Pancreas (tissue), 10 donors: ENCODE measurements around the gene PARD3B. TPM values are rescaled to one million over a fixed set of nuclear protein-coding genes. Genes with fewer than 3 reads are reported as not detected.

Source experiments
- ATAC-seq, 4 donors: fragments of 200-7000 bp; cut with Tn5 transposase; one replicate each; pipeline versions ENCODE4 v1.8.0 to v1.9.1; 2020; ENCODE audit warnings: mild to moderate bottlenecking in 4 of 4, moderate library complexity in 4 of 4
- DNase-seq, 6 donors: peaks; one replicate each; pipeline ENCODE4 v3.0.0-alpha.2; 2020
- FAIRE-seq: peaks from 2 replicates; lab custom pipeline; 2012; peaks lifted over from hg19 to GRCh38; lab: Jason Lieb, UNC
- H3K27ac ChIP-seq, 4 donors: fragments of 200-600 bp; sonication (generic); 1 replicate in 3 of 4; 2 replicates in 1 of 4; pipeline versions ENCODE4 v1.5.0 to v1.8.0; 2020
- H3K27me3 ChIP-seq, 4 donors: fragments of 200-600 bp; one replicate each; pipeline ENCODE4 v1.8.0; 2021
- H3K36me3 ChIP-seq, 3 donors: fragments of 200-600 bp; sonication (generic) in 1 of 3; one replicate each; pipeline versions ENCODE4 v1.5.0 to v1.8.0; 2020 to 2021
- H3K4me1 ChIP-seq, 3 donors: fragments of 200-600 bp; one replicate each; pipeline ENCODE4 v1.8.0; 2021
- H3K4me3 ChIP-seq, 4 donors: fragments of 200-600 bp; sonication (generic) in 2 of 4; one replicate each; pipeline versions ENCODE4 v1.5.0 to v1.8.0; 2020 to 2021
- H3K9me3 ChIP-seq, 4 donors: fragments of 200-600 bp; one replicate each; pipeline ENCODE4 v1.8.0; 2021
- WGBS, 2 donors: extraction: QIAGEN DNeasy Blood & Tissue Kit; methylation state at CpG; one replicate each; pipeline ENCODE4 v1.1.7; 2013; 5-methylcytosine and 5-hydroxymethylcytosine counted together
- intact Hi-C, 3 donors: fragments of 100-400 bp; cut with DNase I; formaldehyde crosslinking; loops; one replicate each; pipeline versions ENCODE4 v1.11.1 to v1.14.2; 2022
- polyA plus RNA-seq, 2 donors: library from polyadenylated mRNA; stranded (reverse); fragments of 200-250 nt; gene quantifications; one replicate each; pipeline ENCODE4 v1.2.3, GENCODE V29; 2013
- total RNA-seq, 6 donors: library from RNA; stranded (reverse); fragmentation: NEBNext Ultra II Directional in 4 of 6; extraction: Animal tissue kit (Norgen Biotek cat#: 25700) in 4 of 6; gene quantifications; one replicate each; pipeline versions ENCODE4 v1.2.1 to v1.2.4, GENCODE V29; 2021 to 2023
- TF ChIP-seq, protein P1 (sequence below), 4 donors: fragments of 200-600 bp; sonication (generic) in 3 of 4; IDR thresholded peaks; one replicate each; pipeline versions ENCODE4 v1.5.0 to v1.8.0; 2021; ENCODE audit warnings: antibody characterized with exemption in 4 of 4
- donor health status: healthy with polysubstance abuse.
- donor health status: DM: no; HTN: no; CAD: no; lungs with moderate emphysema.
- donor health status: DM: no; HTN: no; CAD: no.
- donor health status: control.
- donor health status: control.
- donor health status: Bipolar disorder and iron deficiency.
- donor health status: DM: yes; HTN: yes; CAD: no.
- donor health status: DM: no; HTN: no; CAD: no.
- donor health status: DM: no; HTN: no; CAD: no.
- donor health status: DM: yes; HTN: yes; CAD: no.

PARD3B gene
- total and polyA plus RNA-seq, 8 donors = 2.8 to 21.5 (median 12.7) TPM

DNA sequence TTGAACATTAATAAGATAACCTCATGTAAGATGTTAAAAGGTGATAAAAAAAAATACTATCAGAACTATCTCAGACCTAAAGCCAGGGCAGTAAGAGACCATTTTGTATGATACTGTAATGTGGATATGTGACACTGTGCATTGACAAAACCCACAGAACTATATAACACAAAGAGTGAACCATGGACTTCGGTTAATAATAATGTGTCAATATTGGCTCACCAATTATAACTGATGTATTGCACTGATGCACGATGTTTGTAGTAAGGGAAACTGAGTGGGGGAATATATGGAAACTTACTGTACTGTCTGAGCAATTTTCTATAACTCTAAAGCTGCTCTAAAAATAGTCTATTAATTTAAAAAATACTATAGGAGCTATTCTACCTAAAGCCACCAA lies 40.7 kb upstream of the PARD3B start:
- Histone ChIP-seq H3K9me3 (no peaks in the 10 kb centered on the region), H3K4me1 (peaks cover 0 to 4% (median 0%) of the 10 kb centered on the region in 3 donors), H3K27me3 (no peaks in the 10 kb centered on the region), H3K4me3 (no peak overlapping the region), H3K27ac (no peak overlapping the region), H3K36me3 (no peaks in the 10 kb centered on the region)
- TF ChIP-seq, protein P1, sequence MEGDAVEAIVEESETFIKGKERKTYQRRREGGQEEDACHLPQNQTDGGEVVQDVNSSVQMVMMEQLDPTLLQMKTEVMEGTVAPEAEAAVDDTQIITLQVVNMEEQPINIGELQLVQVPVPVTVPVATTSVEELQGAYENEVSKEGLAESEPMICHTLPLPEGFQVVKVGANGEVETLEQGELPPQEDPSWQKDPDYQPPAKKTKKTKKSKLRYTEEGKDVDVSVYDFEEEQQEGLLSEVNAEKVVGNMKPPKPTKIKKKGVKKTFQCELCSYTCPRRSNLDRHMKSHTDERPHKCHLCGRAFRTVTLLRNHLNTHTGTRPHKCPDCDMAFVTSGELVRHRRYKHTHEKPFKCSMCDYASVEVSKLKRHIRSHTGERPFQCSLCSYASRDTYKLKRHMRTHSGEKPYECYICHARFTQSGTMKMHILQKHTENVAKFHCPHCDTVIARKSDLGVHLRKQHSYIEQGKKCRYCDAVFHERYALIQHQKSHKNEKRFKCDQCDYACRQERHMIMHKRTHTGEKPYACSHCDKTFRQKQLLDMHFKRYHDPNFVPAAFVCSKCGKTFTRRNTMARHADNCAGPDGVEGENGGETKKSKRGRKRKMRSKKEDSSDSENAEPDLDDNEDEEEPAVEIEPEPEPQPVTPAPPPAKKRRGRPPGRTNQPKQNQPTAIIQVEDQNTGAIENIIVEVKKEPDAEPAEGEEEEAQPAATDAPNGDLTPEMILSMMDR (IDR thresholded peaks at IDR 0.05) = no peak
- intact Hi-C loops = no loop called here
- ATAC-seq (no peak), FAIRE-seq (no peak), DNase-seq (no peak)
- 66 to 69% methylated on average over 2 of the region's 2 CpGs for WGBS, 2 donors

DNA sequence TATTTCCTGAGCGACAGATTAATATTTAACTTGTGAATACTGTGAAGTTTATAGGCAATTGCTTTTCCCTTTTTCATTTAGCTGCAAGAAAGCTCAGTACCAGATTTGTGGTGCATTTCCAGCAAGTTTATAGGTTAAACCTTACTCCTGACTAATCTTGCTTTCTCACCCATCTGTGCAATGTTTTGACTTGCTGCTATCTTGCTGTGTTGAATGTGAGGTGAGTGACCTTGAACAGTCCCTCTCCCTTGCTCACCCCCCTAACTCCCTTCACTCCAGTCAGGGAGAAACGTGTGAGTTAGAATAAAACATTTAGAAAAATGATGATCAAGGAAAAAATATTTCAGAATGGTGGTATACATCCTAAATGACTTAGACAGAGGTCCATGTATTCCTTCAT lies 39.8 kb upstream of the PARD3B start:
- Histone ChIP-seq H3K9me3 (no peaks in the 10 kb centered on the region), H3K36me3 (no peaks in the 10 kb centered on the region), H3K27me3 (no peaks in the 10 kb centered on the region), H3K4me1 (peaks cover 0 to 4% (median 0%) of the 10 kb centered on the region in 3 donors), H3K27ac (no peak overlapping the region), H3K4me3 (no peak overlapping the region)
- DNase-seq (no peak), ATAC-seq (no peak), FAIRE-seq (no peak)
- TF ChIP-seq, protein P1 (IDR thresholded peaks at IDR 0.05) = no peak
- intact Hi-C loops = no loop called here
- 19 to 22% methylated on average over 2 of the region's 2 CpGs for WGBS, 2 donors

DNA sequence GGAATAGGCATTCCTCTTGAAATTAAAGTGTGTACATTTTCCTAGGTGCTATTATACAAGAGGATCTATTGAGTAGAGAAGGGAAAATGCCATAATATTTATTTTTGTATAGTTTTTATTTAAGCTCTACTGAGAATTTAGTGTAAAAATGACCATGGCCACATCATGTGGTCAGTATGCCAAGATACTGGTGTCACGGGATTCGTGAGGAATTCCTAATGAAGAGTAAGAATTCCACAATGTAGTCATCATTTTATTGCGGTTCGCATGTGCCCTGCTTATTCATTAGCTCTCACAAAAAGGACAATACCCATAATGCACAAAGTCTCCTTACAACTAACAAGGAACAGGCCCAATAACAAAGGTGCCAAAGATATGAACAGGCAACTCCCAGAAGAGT lies 39.3 kb upstream of the PARD3B start:
- no peak for DNase-seq
- Histone ChIP-seq H3K27me3 (no peaks in the 10 kb centered on the region), H3K4me3 (no peak overlapping the region), H3K36me3 (no peaks in the 10 kb centered on the region), H3K4me1 (peaks cover 0 to 4% (median 0%) of the 10 kb centered on the region in 3 donors), H3K27ac (no peak overlapping the region), H3K9me3 (no peaks in the 10 kb centered on the region)
- intact Hi-C loops = no loop called here
- TF ChIP-seq, protein P1 (IDR thresholded peaks at IDR 0.05) = no peak
- no peak for ATAC-seq
- WGBS, 2 donors = 66 to 67% methylated on average over 4 of the region's 4 CpGs
- FAIRE-seq = no peak

DNA sequence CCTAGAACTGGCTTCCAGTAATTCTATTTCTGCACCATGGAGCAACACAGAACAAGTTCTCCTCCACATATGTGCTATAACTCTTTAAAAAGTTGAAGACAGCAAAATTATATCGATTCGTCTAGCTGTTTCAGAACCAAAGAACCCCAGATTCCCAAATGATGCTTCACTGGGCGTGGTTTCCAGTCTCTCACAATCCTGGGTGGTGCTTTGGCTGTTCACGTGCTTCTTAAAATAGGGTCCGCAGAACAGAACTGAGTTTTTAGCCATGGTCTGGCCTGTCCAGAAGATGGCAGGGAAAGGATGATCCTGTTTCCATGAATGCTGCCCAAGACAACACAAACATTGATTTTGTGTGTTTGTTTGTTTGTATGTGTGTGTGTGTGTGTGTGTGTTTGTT lies 37.6 kb upstream of the PARD3B start:
- Histone ChIP-seq H3K27ac (no peak overlapping the region), H3K9me3 (no peaks in the 10 kb centered on the region), H3K27me3 (no peaks in the 10 kb centered on the region), H3K4me1 (peaks cover 0 to 4% (median 0%) of the 10 kb centered on the region in 3 donors), H3K4me3 (no peak overlapping the region), H3K36me3 (no peaks in the 10 kb centered on the region)
- TF ChIP-seq, protein P1 (IDR thresholded peaks at IDR 0.05) = no peak
- FAIRE-seq (no peak), DNase-seq (no peak), ATAC-seq (no peak)
- WGBS, 2 donors = 88 to 91% methylated on average over 5 of the region's 5 CpGs
- intact Hi-C loops = no loop called here

DNA sequence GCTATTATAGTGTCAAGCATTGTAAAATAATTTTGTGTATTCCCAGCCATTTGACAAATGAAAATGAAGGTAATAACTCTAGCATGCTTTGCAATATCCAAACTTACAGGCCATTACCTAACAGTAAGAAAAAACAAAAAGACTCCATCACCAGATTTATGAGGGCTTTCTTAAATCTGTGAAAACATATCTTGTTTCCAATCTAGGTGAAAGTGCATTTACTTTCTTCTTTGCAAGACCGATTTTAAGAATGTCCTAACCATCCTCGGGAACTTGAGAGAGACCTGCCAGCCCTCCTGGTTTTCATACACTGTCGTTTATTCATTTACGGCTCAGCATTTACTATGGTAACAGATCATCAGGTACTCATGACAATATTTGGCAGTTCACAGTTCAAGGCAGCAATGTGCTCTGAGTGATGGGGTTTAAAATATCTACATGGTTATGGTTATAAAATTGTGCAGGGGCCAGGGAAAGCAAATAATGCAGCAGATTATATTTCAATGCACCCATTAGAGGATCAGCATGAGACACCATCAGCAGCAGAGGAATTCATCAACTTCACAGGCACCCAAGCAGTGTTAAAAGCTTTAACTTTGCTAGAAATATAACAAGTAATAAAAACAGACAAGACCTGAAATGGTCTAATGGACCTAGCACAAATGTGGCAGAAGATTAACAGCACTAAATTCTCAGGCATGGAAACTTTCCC lies 34.4 kb upstream of the PARD3B start:
- no peaks in the 10 kb centered on the region for H3K4me1 ChIP-seq
- DNase-seq (no peak), FAIRE-seq (no peak), ATAC-seq (no peak)
- WGBS, 2 donors = 66 to 75% methylated on average over 4 of the region's 4 CpGs
- H3K27ac ChIP-seq = no peak overlapping the region
- TF ChIP-seq, protein P1 (IDR thresholded peaks at IDR 0.05) = no peak
- H3K27me3 ChIP-seq = no peaks in the 10 kb centered on the region
- H3K4me3 ChIP-seq = no peak overlapping the region
- H3K36me3 ChIP-seq = no peaks in the 10 kb centered on the region
- no peaks in the 10 kb centered on the region for H3K9me3 ChIP-seq
- intact Hi-C loops = no loop called here
